Measurements from ENCODE around the gene OBSL1. TPM values are rescaled to one million over a fixed set of nuclear protein-coding genes. Genes with fewer than 3 reads are reported as not detected.

The OBSL1 gene
- total RNA-seq, 3 donors from 2014 or later: 69.2 to 91.9 (median 73.1) TPM

GRCh38 chr2:219566640-219567039 is 4.7 kb downstream of the OBSL1 start:
- DNase-seq (ENCODE audit: low spot score in 2 of 2): no peak
- H3K4me3 ChIP-seq: no peak overlapping the region
- no peaks in the 10 kb centered on the region for H3K27me3 ChIP-seq
- TF ChIP-seq POLR2AphosphoS5 (IDR thresholded peaks at IDR 0.05): no peak
- no peak for TF ChIP-seq POLR2A (IDR thresholded peaks at IDR 0.05)
- TF ChIP-seq CTCF (IDR thresholded peaks at IDR 0.05): no peak
- no peaks in the 10 kb centered on the region for H3K4me1 ChIP-seq
- no peak overlapping the region for H3K27ac ChIP-seq
- no peaks in the 10 kb centered on the region for H3K36me3 ChIP-seq
- intact Hi-C loops (cut with DNase I; ENCODE audit: low total_unique reads): no loop called here
- H3K9me3 ChIP-seq: no peaks in the 10 kb centered on the region

- intact Hi-C loops (cut with DNase I; ENCODE audit: low total_unique reads): no loop called here
- Histone ChIP-seq H3K36me3 (no peaks in the 10 kb centered on the region), H3K4me1 (no peaks in the 10 kb centered on the region), H3K9me3 (no peaks in the 10 kb centered on the region), H3K27me3 (no peaks in the 10 kb centered on the region), H3K27ac (no peak overlapping the region), H3K4me3 (no peak overlapping the region)
- TF ChIP-seq POLR2AphosphoS5 (IDR thresholded peaks at IDR 0.05) (no peak), CTCF (IDR thresholded peaks at IDR 0.05) (no peak), POLR2A (IDR thresholded peaks at IDR 0.05) (no peak)
- no peak for DNase-seq (ENCODE audit: low spot score in 2 of 2)
Observed at GRCh38 chr2:219565130-219566080, 5.9 kb downstream of the OBSL1 start.

DNA sequence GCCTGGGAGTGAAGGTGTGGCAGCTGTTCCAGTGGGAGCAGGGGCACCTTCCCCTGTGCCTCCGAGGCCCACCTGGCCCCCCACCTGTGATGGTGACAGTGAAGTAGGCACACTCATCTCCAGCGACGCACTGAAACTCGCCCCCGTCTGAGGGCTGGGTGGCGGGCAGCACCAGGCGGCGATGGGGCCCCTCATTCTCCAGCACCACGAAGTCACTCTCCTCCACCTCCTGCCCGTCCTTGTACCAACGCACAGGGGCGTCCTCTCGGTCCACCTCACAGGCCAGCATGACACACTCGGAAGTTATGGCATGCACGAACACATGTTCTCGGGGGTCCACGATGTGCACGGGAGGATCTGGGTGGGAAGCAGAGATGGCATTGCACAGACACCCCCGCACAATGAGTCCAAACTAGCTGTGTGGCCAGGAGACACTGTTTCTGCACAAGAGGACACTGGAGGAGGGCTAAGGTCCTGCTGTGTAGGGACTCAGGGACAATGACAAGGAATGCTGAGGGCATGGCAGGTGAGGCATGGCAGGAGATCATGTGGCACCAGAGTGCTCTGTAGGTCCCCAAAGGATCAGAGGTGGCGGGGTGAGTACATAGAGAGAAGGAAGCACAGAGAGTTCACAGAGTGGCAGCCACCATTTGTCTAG is 7.9 kb downstream of the OBSL1 start:
- TF ChIP-seq POLR2A (IDR thresholded peaks at IDR 0.05) (no peak), CTCF (IDR thresholded peaks at IDR 0.05) (no peak), POLR2AphosphoS5 (IDR thresholded peaks at IDR 0.05) (no peak)
- Histone ChIP-seq H3K27ac (no peak overlapping the region), H3K4me1 (no peaks in the 10 kb centered on the region), H3K4me3 (no peak overlapping the region), H3K36me3 (no peaks in the 10 kb centered on the region), H3K27me3 (no peaks in the 10 kb centered on the region), H3K9me3 (no peaks in the 10 kb centered on the region)
- DNase-seq (ENCODE audit: low spot score in 2 of 2): no peak
- intact Hi-C loops (cut with DNase I; ENCODE audit: low total_unique reads): no loop called here

DNA sequence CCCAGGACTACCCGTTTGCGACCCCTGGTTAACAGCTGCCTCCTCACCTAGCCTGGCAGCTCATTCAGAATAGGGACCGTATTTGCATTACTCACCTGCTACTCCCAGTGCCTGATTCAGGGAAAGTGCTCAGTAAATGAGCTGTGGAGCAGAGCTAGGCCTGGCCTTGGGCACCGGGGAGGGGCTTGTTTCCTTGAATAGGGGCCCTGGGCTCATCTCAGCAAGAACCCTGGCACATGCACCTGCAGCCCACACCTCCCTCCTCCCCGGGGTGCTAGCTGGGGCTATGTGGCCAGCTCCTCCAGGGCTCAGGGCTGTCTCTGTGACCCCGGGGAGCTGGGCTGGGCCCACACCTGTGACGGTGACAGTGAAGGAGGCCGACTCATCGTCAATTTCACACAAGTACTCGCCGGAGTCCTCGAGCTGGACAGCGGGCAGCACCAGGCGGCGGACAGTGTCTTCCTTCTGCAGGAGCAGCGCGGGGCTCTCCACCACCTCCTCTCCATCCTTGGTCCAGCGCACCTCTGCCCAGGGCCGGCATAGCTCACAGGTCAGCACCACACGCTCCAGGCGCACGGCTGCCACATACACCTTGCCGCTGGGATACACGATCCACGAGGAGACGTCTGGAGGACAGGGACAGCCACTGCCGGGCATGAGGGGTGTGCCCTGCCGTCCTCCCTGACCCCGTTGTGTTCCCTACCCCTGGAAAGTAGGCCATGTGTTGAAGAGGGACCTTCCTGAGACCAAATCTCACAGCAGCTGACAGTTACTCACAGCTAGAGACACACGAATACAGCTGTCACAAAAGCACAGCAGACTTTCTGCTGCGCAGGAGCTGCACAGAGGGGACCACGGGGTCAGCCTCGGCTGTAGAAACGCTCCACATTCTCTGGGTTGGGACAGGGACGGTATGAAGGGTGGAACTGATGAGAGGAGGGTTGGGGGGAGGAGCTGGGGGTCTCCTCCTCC is 9.0 kb downstream of the OBSL1 start:
- Histone ChIP-seq H3K9me3 (no peaks in the 10 kb centered on the region), H3K4me3 (no peak overlapping the region), H3K4me1 (no peaks in the 10 kb centered on the region), H3K27me3 (no peaks in the 10 kb centered on the region), H3K36me3 (no peaks in the 10 kb centered on the region), H3K27ac (no peak overlapping the region)
- DNase-seq (ENCODE audit: low spot score in 2 of 2): no peak
- no peak for TF ChIP-seq CTCF (IDR thresholded peaks at IDR 0.05)
- no peak for TF ChIP-seq POLR2A (IDR thresholded peaks at IDR 0.05)
- TF ChIP-seq POLR2AphosphoS5 (IDR thresholded peaks at IDR 0.05): no peak
- intact Hi-C loops (cut with DNase I; ENCODE audit: low total_unique reads): no loop called here
